ENCODE results near the gene CYTH4. TPM values are rescaled to one million over a fixed set of nuclear protein-coding genes. Genes with fewer than 3 reads are reported as not detected.
A peak's percentile ranks its signal among the peaks of the same experiment; 100 is the strongest.

CYTH4 gene
- total and polyA plus RNA-seq, 2 of the 8 experiments (the other 6 are each of a cell fraction or from before 2014, with no cell fraction given) = 0.09 TPM; not detected in 1

- Histone ChIP-seq H2AK5ac (ENCODE audit: low read depth, low read length) (no peak overlapping the region), H3K23ac (ENCODE audit: insufficient read length) (no peak overlapping the region), H3K4me1 (replicated peaks in 1 of 4; ENCODE audit: control insufficient read depth in 3 of 4, insufficient read depth in 4 of 4, low read length in 3 of 4) (peaks cover 0 to 15% (median 4%) of the 10 kb centered on the region in 4 experiments; a peak in 4 of 7 replicates), H3K18ac (ENCODE audit: extremely low read depth, low read length) (no peak overlapping the region; the same call in 1 of the 2 replicates), H3K79me1 (ENCODE audit: low read depth, low read length) (no peaks in the 10 kb centered on the region), H2BK5ac (ENCODE audit: low read depth, low read length) (peak overlapping the region; percentile 9; the same call in 1 of the 2 replicates), H4K8ac (ENCODE audit: extremely low read depth, insufficient read depth, low read length) (no peak overlapping the region), H2BK12ac (ENCODE audit: low read depth, low read length) (no peak overlapping the region), H2BK120ac (replicated peaks; ENCODE audit: low read depth, low read length) (no peak overlapping the region), H2AFZ (ENCODE audit: low read length) (no peak overlapping the region), H4K20me1 (replicated peaks in 1 of 2; ENCODE audit: control insufficient read depth in 1 of 2, insufficient read depth in 2 of 2, low read length in 2 of 2) (no peaks in the 10 kb centered on the region), H3K9ac (replicated peaks in 1 of 4; ENCODE audit: extremely low read depth in 1 of 4, low read depth in 3 of 4, low read length in 3 of 4) (no peak overlapping the region), H2BK20ac (ENCODE audit: low read length) (no peak overlapping the region), H3K4ac (replicated peaks; ENCODE audit: insufficient read length, low read depth, low read length) (no peak overlapping the region), H3K27me3 (replicated peaks in 1 of 4; ENCODE audit: control insufficient read depth in 3 of 4, extremely low read depth in 1 of 4, insufficient read depth in 3 of 4, low read length in 3 of 4) (no peaks in the 10 kb centered on the region; a peak in 1 of 7 replicates), H4K91ac (replicated peaks; ENCODE audit: insufficient read length, low read length) (no peak overlapping the region), H3K23me2 (ENCODE audit: low read depth, low read length) (no peaks in the 10 kb centered on the region), H3K14ac (ENCODE audit: insufficient read length) (no peak overlapping the region), H3K79me2 (ENCODE audit: control insufficient read depth in 1 of 2, insufficient read depth in 2 of 2, low read length in 2 of 2) (no peaks in the 10 kb centered on the region), H3K27ac (ENCODE audit: low read depth, low read length) (no peak overlapping the region), H4K5ac (ENCODE audit: insufficient read length, low read depth, low read length) (no peak overlapping the region), H3K4me3 (ENCODE audit: extremely low read depth in 1 of 4, insufficient read depth in 2 of 4, low read depth in 3 of 4, low read length in 4 of 4) (no peak overlapping the region), H3K4me2 (ENCODE audit: insufficient read depth in 1 of 2, low read depth in 2 of 2, low read length in 2 of 2) (no peak overlapping the region), H3K9me3 (ENCODE audit: insufficient read depth in 2 of 2, low read depth in 1 of 2, low read length in 1 of 2) (no peaks in the 10 kb centered on the region), H3K36me3 (ENCODE audit: control insufficient read depth in 2 of 4, insufficient read depth in 4 of 4, low read length in 3 of 4) (no peaks in the 10 kb centered on the region), H2BK15ac (ENCODE audit: low read length) (peak overlapping the region; percentile 25; the same call in 1 of the 2 replicates), H3K56ac (replicated peaks; ENCODE audit: insufficient read length, low read depth, low read length) (no peak overlapping the region)
- 86% methylated on average over 5 of the region's 5 CpGs; no CpG with 5 or more reads in 1 of the 2 experiments for WGBS, 2 experiments (ENCODE audit: extremely low coverage in 1 of 2, insufficient coverage in 1 of 2, insufficient read length in 1 of 2, insufficient replicate concordance in 2 of 2, low coverage in 1 of 2, low lambda C conversion rate in 2 of 2, missing lambda C conversion rate in 1 of 2)
- CTCF ChIA-PET (ENCODE audit: partially characterized antibody) = interaction anchor here (3.5 to 4.7 kb wide), 2 partner anchors 13 to 20 kb away, joined by 25 to 32 read pairs; no protein-coding TSS in a partner anchor
- DNase-seq (ENCODE audit: low read depth in 1 of 2, low spot score in 2 of 2) (no peak), FAIRE-seq (no peak)
- POLR2A ChIA-PET (ENCODE audit: partially characterized antibody) = no interaction called here
- TF ChIP-seq POLR2A (IDR thresholded peaks at IDR 0.05; ENCODE audit: control extremely low read depth in 1 of 2, low read depth in 2 of 2, low read length in 2 of 2) (no peak), TBP (IDR thresholded peaks at IDR 0.05; ENCODE audit: low read depth, low read length) (no peak), E2F6 (IDR thresholded peaks at IDR 0.05) (no peak), TCF12 (IDR thresholded peaks at IDR 0.05; ENCODE audit: low read depth, low read length) (no peak), CHD1 (IDR thresholded peaks at IDR 0.05; ENCODE audit: low read depth, low read length) (no peak), SIRT6 (IDR thresholded peaks at IDR 0.05; ENCODE audit: low read length) (no peak), KDM4A (IDR thresholded peaks at IDR 0.05; ENCODE audit: low read depth, low read length, severe bottlenecking) (no peak), ZNF274 (IDR thresholded peaks at IDR 0.05; ENCODE audit: borderline replicate concordance, extremely low read depth, low read length) (no peak), CREB1 (IDR thresholded peaks at IDR 0.05) (no peak), NRF1 (IDR thresholded peaks at IDR 0.05; ENCODE audit: low read depth, low read length) (no peak), NANOG (IDR thresholded peaks at IDR 0.05; ENCODE audit: insufficient read depth, low read depth, low read length, poor library complexity, severe bottlenecking) (no peak), SIX5 (IDR thresholded peaks at IDR 0.05; ENCODE audit: low read depth, low read length) (no peak)
These were observed 1.6 kb upstream of the CYTH4 start for GRCh38 chr22:37280718-37281117.

Measured in H1 (cell line).